Smooth muscle cell (in vitro differentiated cells): ENCODE results near the gene GTF2H2. TPM values are rescaled to one million over a fixed set of nuclear protein-coding genes. Genes with fewer than 3 reads are reported as not detected.
"Not testable (repeated sequence)": the region's sequence is repeated elsewhere in the genome, so short reads cannot be mapped to it uniquely, and the experiment has no call there.

ENCODE experiments used
- DNase-seq: peaks from one replicate; lab custom pipeline; 2025; ENCODE audit not compliant: unreplicated experiment; lab: John Stamatoyannopoulos, UW
- H2AFZ ChIP-seq: fragments of 200-600 bp; sonication (generic); 2 replicates; pipeline ENCODE4 v1.6.0; 2016; ENCODE audit warnings: antibody characterized with exemption, low read depth, mild to moderate bottlenecking
- H3F3A ChIP-seq: fragments of 200-600 bp; sonication (generic); 2 replicates; pipeline ENCODE4 v1.6.0; 2017; ENCODE audit warnings: antibody characterized with exemption, low read depth
- H3K27ac ChIP-seq: fragments of 200-600 bp; sonication (generic); 2 replicates; pipeline ENCODE4 v1.5.1; 2016; ENCODE audit warnings: low read depth, mild to moderate bottlenecking
- H3K27me3 ChIP-seq: fragments of 200-600 bp; sonication (generic); 2 replicates; pipeline ENCODE4 v1.6.1; 2016; ENCODE audit warnings: low read depth, mild to moderate bottlenecking
- H3K36me3 ChIP-seq: fragments of 200-600 bp; sonication (generic); 2 replicates; pipeline ENCODE4 v1.5.1; 2016; ENCODE audit warnings: low read depth
- H3K4me1 ChIP-seq: fragments of 200-600 bp; sonication (generic); 2 replicates; pipeline ENCODE4 v1.5.1; 2016; ENCODE audit warnings: low read depth
- H3K4me2 ChIP-seq: fragments of 200-600 bp; sonication (generic); 2 replicates; pipeline ENCODE4 v1.6.0; 2016; ENCODE audit warnings: mild to moderate bottlenecking
- H3K4me3 ChIP-seq: fragments of 200-600 bp; sonication (generic); 2 replicates; pipeline ENCODE4 v1.5.1; 2016; ENCODE audit warnings: mild to moderate bottlenecking
- H3K79me2 ChIP-seq: fragments of 200-600 bp; sonication (generic); 2 replicates; pipeline ENCODE4 v1.6.0; 2016; ENCODE audit warnings: low read depth, mild to moderate bottlenecking
- H3K9ac ChIP-seq: fragments of 200-600 bp; sonication (generic); 2 replicates; pipeline ENCODE4 v1.6.0; 2016; ENCODE audit warnings: low read depth
- H3K9me3 ChIP-seq: fragments of 200-600 bp; sonication (generic); replicated peaks from 2 replicates; pipeline ENCODE4 v1.5.1; 2016; ENCODE audit warnings: low read depth
- H4K20me1 ChIP-seq: fragments of 200-600 bp; sonication (generic); 2 replicates; pipeline ENCODE4 v1.6.0; 2016; ENCODE audit warnings: low read depth
- WGBS: methylation state at CpG from one replicate; pipeline ENCODE4 v1.1.7; 2016; ENCODE audit warnings: low lambda C conversion rate; 5-methylcytosine and 5-hydroxymethylcytosine counted together
- polyA plus RNA-seq: library from polyadenylated mRNA; unstranded; fragments of >200 nt; fragmentation: Nextera tagmentation; extraction: Ambion mirVana; gene quantifications from 2 replicates; pipeline ENCODE4 v1.2.1, GENCODE V29; 2016
- total RNA-seq: library from RNA; depleted of rRNA; stranded (reverse); fragments of >200 nt; gene quantifications from 2 replicates; pipeline ENCODE4 v1.2.3, GENCODE V29; 2014

The GTF2H2 gene
- total and polyA plus RNA-seq, 2 experiments from 2014 or later: 21.0 to 42.8 TPM

DNA sequence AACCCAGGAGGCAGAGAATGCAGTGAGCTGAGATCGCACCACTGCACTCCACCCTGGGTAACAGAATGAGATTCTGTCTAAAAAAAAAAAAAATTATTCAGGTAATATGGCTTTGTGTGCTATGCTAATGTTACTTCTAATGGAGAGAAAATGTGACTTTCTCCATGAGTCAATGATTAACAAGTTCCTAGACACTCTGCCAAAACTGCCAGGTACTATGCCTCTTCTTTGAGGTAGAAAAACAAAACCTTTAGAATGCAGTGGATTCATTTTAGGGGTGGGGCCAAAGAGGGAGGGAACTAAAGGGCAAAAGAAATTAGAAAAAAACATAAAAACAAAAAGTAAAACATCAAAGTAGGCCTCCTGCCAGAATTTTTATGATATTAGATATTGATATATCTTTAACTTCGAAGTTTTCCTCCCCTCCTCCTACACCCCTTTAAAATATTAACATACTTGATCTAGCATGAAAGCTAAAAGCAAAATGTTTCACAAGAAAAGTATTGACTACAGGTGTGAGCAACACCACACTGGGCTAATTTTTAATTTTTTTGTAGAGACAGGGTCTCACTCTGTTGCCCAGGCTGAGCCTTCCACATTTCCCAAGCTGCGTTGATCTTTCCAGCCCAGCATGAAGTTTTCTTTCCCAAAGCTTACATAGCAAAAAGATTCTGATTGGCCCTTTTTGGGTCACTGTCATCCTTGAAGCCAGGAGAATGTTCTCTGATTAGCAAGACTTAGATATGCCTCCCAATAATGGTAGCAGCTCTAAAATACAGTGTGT, 17.0 kb upstream of the GTF2H2 start:
- not testable (repeated sequence) for H3K9me3 ChIP-seq, H3K4me2 ChIP-seq, H3K4me1 ChIP-seq, H4K20me1 ChIP-seq, DNase-seq, H3F3A ChIP-seq, H3K4me3 ChIP-seq, H3K27me3 ChIP-seq, H3K9ac ChIP-seq, H3K79me2 ChIP-seq, H2AFZ ChIP-seq, H3K27ac ChIP-seq, H3K36me3 ChIP-seq
- no CpG with 5 or more reads among the region's 3 CpGs for WGBS

- not testable (repeated sequence) for H3K4me2 ChIP-seq, H3K4me1 ChIP-seq, H3K9ac ChIP-seq, DNase-seq, H3K9me3 ChIP-seq, H4K20me1 ChIP-seq, H3K79me2 ChIP-seq, H3K4me3 ChIP-seq, H3K27me3 ChIP-seq, H3K27ac ChIP-seq, H2AFZ ChIP-seq, H3F3A ChIP-seq, H3K36me3 ChIP-seq
- WGBS: no CpG with 5 or more reads among the region's 7 CpGs
These were observed 15.4 kb upstream of the GTF2H2 start for GRCh38 chr5:71082898-71083297.

DNA sequence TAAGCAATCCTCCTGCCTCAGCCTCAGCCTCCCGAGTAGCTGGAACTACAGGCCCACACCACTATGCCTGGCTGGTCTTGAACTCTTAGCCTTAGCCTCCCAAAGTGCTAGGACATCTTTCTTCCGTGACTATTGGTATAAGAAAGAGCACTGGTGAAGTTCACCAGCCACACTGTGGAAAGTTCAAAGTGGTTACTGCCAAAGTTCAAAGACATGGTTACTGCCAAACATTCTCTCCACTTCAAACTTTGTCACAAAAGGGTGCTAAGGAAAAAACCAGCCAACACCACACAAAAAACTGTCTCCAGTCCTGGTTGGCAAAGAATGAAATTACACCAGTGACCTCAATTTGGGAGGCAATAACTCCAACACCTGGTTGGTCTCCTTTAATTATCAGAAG, 14.9 kb upstream of the GTF2H2 start:
- H2AFZ ChIP-seq, H3K27me3 ChIP-seq, H3K4me1 ChIP-seq, H3K9me3 ChIP-seq, H3K36me3 ChIP-seq, H3K27ac ChIP-seq, H3K4me2 ChIP-seq, H3K79me2 ChIP-seq, H4K20me1 ChIP-seq, DNase-seq, H3K4me3 ChIP-seq, H3K9ac ChIP-seq, H3F3A ChIP-seq: not testable (repeated sequence)
- no CpG with 5 or more reads among the region's 2 CpGs for WGBS

DNA sequence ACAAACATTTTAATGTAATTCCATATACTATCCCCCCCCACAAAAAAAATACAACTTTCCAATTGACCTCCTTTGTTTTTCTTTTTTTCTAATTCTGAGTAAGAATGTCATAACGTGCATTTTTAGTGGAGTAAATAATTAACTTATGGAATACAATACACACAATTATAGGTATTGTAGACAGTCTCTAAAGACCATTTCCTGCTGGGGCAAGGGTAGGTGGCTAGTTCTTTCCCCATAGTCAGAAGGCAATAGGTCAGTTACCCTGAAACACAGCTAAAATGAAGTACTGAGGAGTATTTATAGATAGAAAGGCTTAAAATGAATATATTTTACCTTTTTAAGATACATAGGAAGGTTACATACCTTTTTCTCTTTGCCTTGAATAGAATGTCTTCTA, 6.2 kb downstream of the GTF2H2 start:
- H3K4me1 ChIP-seq, H3K27ac ChIP-seq, H4K20me1 ChIP-seq, H3K9me3 ChIP-seq, H3K79me2 ChIP-seq, H3K9ac ChIP-seq, H3K36me3 ChIP-seq, DNase-seq, H3K4me2 ChIP-seq, H3K27me3 ChIP-seq, H3F3A ChIP-seq, H2AFZ ChIP-seq, H3K4me3 ChIP-seq: not testable (repeated sequence)
- 100% methylated on average over 1 of the region's 1 CpG for WGBS

DNA sequence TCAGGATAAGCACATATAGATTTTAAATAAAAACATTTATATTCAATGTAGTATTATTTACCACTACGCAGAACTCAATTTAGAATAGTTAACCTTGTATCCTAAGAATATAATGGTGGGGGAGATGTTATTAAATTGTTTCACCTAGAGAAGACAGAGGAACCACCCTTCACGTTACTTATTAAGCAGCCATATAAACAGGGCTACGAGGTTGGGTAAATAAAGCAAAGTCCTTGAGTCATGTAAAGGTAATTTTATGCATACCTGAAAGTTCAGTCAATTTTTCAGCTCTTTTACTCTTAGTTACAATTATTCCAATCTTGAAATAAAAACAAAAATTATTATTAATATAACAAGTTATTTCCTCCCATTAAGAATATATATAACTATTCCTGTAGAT, 8.1 kb downstream of the GTF2H2 start:
- DNase-seq, H3K4me1 ChIP-seq, H3K9ac ChIP-seq, H3K4me3 ChIP-seq, H3F3A ChIP-seq, H3K36me3 ChIP-seq, H3K27ac ChIP-seq, H2AFZ ChIP-seq, H3K27me3 ChIP-seq, H3K79me2 ChIP-seq, H3K9me3 ChIP-seq, H4K20me1 ChIP-seq, H3K4me2 ChIP-seq: not testable (repeated sequence)
- 100% methylated on average over 1 of the region's 3 CpGs for WGBS

DNA sequence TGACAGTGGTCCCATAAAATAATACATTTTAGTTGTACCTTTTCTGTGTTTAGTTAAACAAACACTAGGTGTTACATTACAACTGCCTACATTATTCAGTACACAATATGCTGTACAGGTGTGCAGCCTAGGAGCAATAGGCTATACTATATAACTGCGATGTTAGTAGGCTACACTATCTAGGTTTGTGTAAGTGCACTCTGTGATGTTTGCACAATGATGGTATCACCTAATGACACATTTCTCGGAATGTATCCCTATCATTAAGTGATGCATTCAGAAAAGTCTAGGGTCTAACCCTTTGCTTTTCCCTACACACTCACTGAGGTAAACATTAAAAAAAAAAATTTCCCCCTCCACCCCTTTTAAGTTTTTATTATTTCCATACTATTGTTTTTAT, 22.7 kb downstream of the GTF2H2 start:
- not testable (repeated sequence) for H3F3A ChIP-seq, H3K4me2 ChIP-seq, H3K4me1 ChIP-seq, H3K27ac ChIP-seq, H3K79me2 ChIP-seq, H3K9ac ChIP-seq, H3K4me3 ChIP-seq, H3K9me3 ChIP-seq, H2AFZ ChIP-seq, DNase-seq, H3K27me3 ChIP-seq, H4K20me1 ChIP-seq, H3K36me3 ChIP-seq
- 80% methylated on average over 1 of the region's 2 CpGs for WGBS

DNA sequence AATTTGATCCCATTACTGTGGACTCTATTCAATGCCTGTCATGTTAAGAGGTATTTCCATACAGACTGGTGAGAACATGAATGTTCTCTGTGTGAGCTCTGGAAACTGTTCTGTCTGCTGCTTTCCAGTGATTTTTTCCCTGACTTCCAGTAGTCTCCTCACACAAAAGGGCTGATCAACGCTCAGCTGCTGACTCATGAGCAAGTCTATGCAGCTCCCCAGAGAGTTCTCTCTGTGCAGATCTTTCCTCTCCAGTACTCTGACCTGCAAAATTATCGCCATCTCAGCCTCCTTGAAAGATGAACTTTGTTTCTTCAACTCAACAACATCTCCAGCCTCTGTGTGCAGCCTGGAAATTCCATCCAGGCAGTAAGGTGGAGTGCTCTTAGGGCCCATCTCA, 23.3 kb downstream of the GTF2H2 start:
- H3K79me2 ChIP-seq, H2AFZ ChIP-seq, H3K36me3 ChIP-seq, H3K27ac ChIP-seq, H3K27me3 ChIP-seq, H3K9me3 ChIP-seq, H3F3A ChIP-seq, H3K4me3 ChIP-seq, H4K20me1 ChIP-seq, H3K9ac ChIP-seq, H3K4me1 ChIP-seq, DNase-seq, H3K4me2 ChIP-seq: not testable (repeated sequence)
- WGBS: no CpG with 5 or more reads among the region's 2 CpGs

- H4K20me1 ChIP-seq, H2AFZ ChIP-seq, H3K79me2 ChIP-seq, DNase-seq, H3K9me3 ChIP-seq, H3K4me3 ChIP-seq, H3K27me3 ChIP-seq, H3K4me1 ChIP-seq, H3K9ac ChIP-seq, H3K4me2 ChIP-seq, H3F3A ChIP-seq, H3K36me3 ChIP-seq, H3K27ac ChIP-seq: not testable (repeated sequence)
- WGBS: no CpG with 5 or more reads among the region's 7 CpGs
These were observed 36.3 kb downstream of the GTF2H2 start for GRCh38 chr5:71031046-71031776.
